Measurements from ENCODE around the gene FBXL5. TPM values are rescaled to one million over a fixed set of nuclear protein-coding genes. Genes with fewer than 3 reads are reported as not detected.

FBXL5 gene
- total and polyA plus RNA-seq, 9 of the 15 experiments (the other 6 are each of a cell fraction or from before 2014, with no cell fraction given): 6.0 to 35.2 (median 22.1) TPM

- ChIA-PET CTCF (ENCODE audit: low intra/inter-chr PET ratio) (no interaction called here), POLR2A (no interaction called here)
- Histone ChIP-seq H3K27ac (ENCODE audit: extremely low read depth, low read depth, low read length) (peak overlapping the region; percentile 81; the same call in 2 of the 3 replicates), H3K9ac (ENCODE audit: insufficient read depth in 1 of 2, low read depth in 2 of 2, low read length in 2 of 2) (peak overlapping the region in 1 of 2 experiments; percentile 82; a peak in 3 of 4 replicates), H3K79me2 (ENCODE audit: control insufficient read depth, insufficient read depth, low read length) (peaks cover 70% of the 10 kb centered on the region), H2AFZ (ENCODE audit: low read depth, low read length) (0 out of 2 replicates have a peak overlapping the region, but pooled peaks have one; percentile 35), H3K4me1 (replicated peaks in 1 of 2; ENCODE audit: control insufficient read depth in 2 of 2, insufficient read depth in 2 of 2, low read length in 2 of 2) (peaks cover 15 to 21% of the 10 kb centered on the region in 2 experiments), H3K36me3 (ENCODE audit: control insufficient read depth, insufficient read depth, low read length) (peaks cover 7% of the 10 kb centered on the region; the same call in 1 of the 3 replicates), H3K9me3 (replicated peaks; ENCODE audit: control insufficient read depth, insufficient read depth, low read depth, low read length) (0 out of 2 replicates have a peak, but pooled peaks cover 3% of the 10 kb centered on the region), H3K4me2 (ENCODE audit: insufficient read depth, low read length) (peak overlapping the region; percentile 82; the same call in 1 of the 2 replicates), H3K4me3 (peak overlapping the region; percentile 84), H3K27me3 (ENCODE audit: control insufficient read depth in 2 of 2, insufficient read depth in 2 of 2, low read length in 2 of 2) (no peaks in the 10 kb centered on the region), H4K20me1 (replicated peaks; ENCODE audit: control insufficient read depth, insufficient read depth, low read length) (no peaks in the 10 kb centered on the region), H3K9me1 (ENCODE audit: control insufficient read depth, insufficient read depth, low read length) (no peaks in the 10 kb centered on the region)
- FAIRE-seq (no peak), ATAC-seq (no peak), DNase-seq (ENCODE audit: extremely low read depth in 1 of 4, low spot score in 3 of 4) (no peak)
- intact Hi-C loops (cut with micrococcal nuclease): loop anchor here (5.0 to 10.0 kb wide), 5 partner anchors 64 to 648 kb away; partner anchors contain the start of genes CPEB2 and TAPT1
- TF ChIP-seq EGR1 (conservative IDR thresholded peaks at IDR 0.05): no peak
- TF ChIP-seq ZNF507 (tag; conservative IDR thresholded peaks at IDR 0.05): 0 out of 2 replicates have a peak, but pooled peaks have one; percentile 16
- WGBS (ENCODE audit: insufficient coverage, low coverage, missing lambda C conversion rate): 3% methylated on average over 4 of the region's 4 CpGs
- BruUV-seq (replicated peaks): no TSS peak
- in situ Hi-C loops (cut with MboI): loop anchor here (25.0 kb wide), 1 partner anchor 641 kb away; the partner anchor contains the start of gene CPEB2
These were observed 2.3 kb downstream of the FBXL5 start for GRCh38 chr4:15652841-15653240.

GRCh38 chr4:15652191-15652590, 3.0 kb downstream of the FBXL5 start:
- Histone ChIP-seq H3K27ac (ENCODE audit: extremely low read depth, low read depth, low read length) (peak overlapping the region; percentile 81; the same call in 2 of the 3 replicates), H3K4me3 (no peak overlapping the region), H3K9me1 (ENCODE audit: control insufficient read depth, insufficient read depth, low read length) (no peaks in the 10 kb centered on the region), H3K9ac (ENCODE audit: insufficient read depth in 1 of 2, low read depth in 2 of 2, low read length in 2 of 2) (peak overlapping the region in 1 of 2 experiments; percentile 82; a peak in 2 of 4 replicates), H3K36me3 (ENCODE audit: control insufficient read depth, insufficient read depth, low read length) (peaks cover 7% of the 10 kb centered on the region; the same call in 1 of the 3 replicates), H3K27me3 (ENCODE audit: control insufficient read depth in 2 of 2, insufficient read depth in 2 of 2, low read length in 2 of 2) (no peaks in the 10 kb centered on the region), H3K9me3 (replicated peaks; ENCODE audit: control insufficient read depth, insufficient read depth, low read depth, low read length) (0 out of 2 replicates have a peak, but pooled peaks cover 3% of the 10 kb centered on the region), H3K4me2 (ENCODE audit: insufficient read depth, low read length) (peak overlapping the region; percentile 44; the same call in 1 of the 2 replicates), H2AFZ (ENCODE audit: low read depth, low read length) (no peak overlapping the region), H3K79me2 (ENCODE audit: control insufficient read depth, insufficient read depth, low read length) (peaks cover 77% of the 10 kb centered on the region), H4K20me1 (replicated peaks; ENCODE audit: control insufficient read depth, insufficient read depth, low read length) (no peaks in the 10 kb centered on the region), H3K4me1 (replicated peaks in 1 of 2; ENCODE audit: control insufficient read depth in 2 of 2, insufficient read depth in 2 of 2, low read length in 2 of 2) (peaks cover 15 to 21% of the 10 kb centered on the region in 2 experiments)
- TF ChIP-seq HMBOX1 (IDR thresholded peaks at IDR 0.05): peak; percentile 14; the same call in 1 of the 2 replicates
- peak; percentile 39 for TF ChIP-seq ZFX (CRISPR knock-in tag; IDR thresholded peaks at IDR 0.05)
- TF ChIP-seq, protein P1, sequence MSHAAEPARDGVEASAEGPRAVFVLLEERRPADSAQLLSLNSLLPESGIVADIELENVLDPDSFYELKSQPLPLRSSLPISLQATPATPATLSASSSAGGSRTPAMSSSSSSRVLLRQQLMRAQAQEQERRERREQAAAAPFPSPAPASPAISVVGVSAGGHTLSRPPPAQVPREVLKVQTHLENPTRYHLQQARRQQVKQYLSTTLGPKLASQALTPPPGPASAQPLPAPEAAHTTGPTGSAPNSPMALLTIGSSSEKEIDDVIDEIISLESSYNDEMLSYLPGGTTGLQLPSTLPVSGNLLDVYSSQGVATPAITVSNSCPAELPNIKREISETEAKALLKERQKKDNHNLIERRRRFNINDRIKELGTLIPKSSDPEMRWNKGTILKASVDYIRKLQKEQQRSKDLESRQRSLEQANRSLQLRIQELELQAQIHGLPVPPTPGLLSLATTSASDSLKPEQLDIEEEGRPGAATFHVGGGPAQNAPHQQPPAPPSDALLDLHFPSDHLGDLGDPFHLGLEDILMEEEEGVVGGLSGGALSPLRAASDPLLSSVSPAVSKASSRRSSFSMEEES (CRISPR knock-in tag; IDR thresholded peaks at IDR 0.05): no peak
- in situ Hi-C loops (cut with MboI): loop anchor here (25.0 kb wide), 1 partner anchor 640 kb away; the partner anchor contains the start of gene CPEB2
- no peak for DNase-seq (ENCODE audit: extremely low read depth in 1 of 4, low spot score in 3 of 4)
- BruUV-seq (replicated peaks): no TSS peak
- intact Hi-C loops (cut with micrococcal nuclease): loop anchor here (5.0 to 10.0 kb wide), 5 partner anchors 65 to 647 kb away; partner anchors contain the start of genes CPEB2 and TAPT1
- WGBS (ENCODE audit: insufficient coverage, low coverage, missing lambda C conversion rate): 0% methylated on average over 1 of the region's 1 CpG
- CTCF ChIA-PET (ENCODE audit: low intra/inter-chr PET ratio): no interaction called here
- FAIRE-seq: no peak
- POLR2A ChIA-PET: no interaction called here
- ATAC-seq: no peak
